GM18520 (cell line): ENCODE measurements around the gene HADH.
"Not testable (repeated sequence)": the region's sequence is repeated elsewhere in the genome, so short reads cannot be mapped to it uniquely, and the experiment has no call there.

Experiments
- ATAC-seq: cut with Tn5 transposase; IDR thresholded peaks from one replicate; pipeline ENCODE4 v1.9.1; 2021; ENCODE audit not compliant: unreplicated experiment

HADH gene

GRCh38 chr4:107989537-107990386 lies at the start of gene HADH:
HADH (plus strand) TSS chr4:107989889; CDS start chr4:107989933, 44 bp downstream.
- ATAC-seq: peak; percentile 96

GRCh38 chr4:107945809-107946208 lies 43.9 kb upstream of the HADH start:
- ATAC-seq: no peak

- no peak for ATAC-seq
Measured at GRCh38 chr4:107950746-107951540, 38.7 kb upstream of the HADH start.

- ATAC-seq: no peak
Measured at GRCh38 chr4:107951551-107951950, 38.1 kb upstream of the HADH start.

GRCh38 chr4:107956011-107956410 lies 33.7 kb upstream of the HADH start:
- ATAC-seq: no peak

GRCh38 chr4:107966903-107967302 lies 22.8 kb upstream of the HADH start:
- no peak for ATAC-seq

GRCh38 chr4:107967519-107967918 lies 22.2 kb upstream of the HADH start:
- ATAC-seq: not testable (repeated sequence)

- ATAC-seq: not testable (repeated sequence)
Measured at GRCh38 chr4:107967921-107968320, 21.8 kb upstream of the HADH start.

- no peak for ATAC-seq
Measured at GRCh38 chr4:107970063-107970798, 19.5 kb upstream of the HADH start.

- ATAC-seq: no peak
Measured at GRCh38 chr4:107972605-107973004, 17.1 kb upstream of the HADH start.

GRCh38 chr4:107974523-107974922 lies 15.2 kb upstream of the HADH start:
- no peak for ATAC-seq

GRCh38 chr4:107977482-107977881 lies 12.2 kb upstream of the HADH start:
- ATAC-seq: no peak

GRCh38 chr4:107977966-107978705 lies 11.6 kb upstream of the HADH start:
- no peak for ATAC-seq

- ATAC-seq: no peak
Measured at GRCh38 chr4:107978716-107979451, 10.8 kb upstream of the HADH start.

GRCh38 chr4:107987916-107988762 lies 1.6 kb upstream of the HADH start:
- ATAC-seq: no peak

GRCh38 chr4:107988763-107989035 lies 990 bp upstream of the HADH start:
- no peak for ATAC-seq

- ATAC-seq: no peak
Measured at GRCh38 chr4:107989162-107989536, 540 bp upstream of the HADH start.

GRCh38 chr4:107991945-107992630 lies 2.4 kb downstream of the HADH start:
- no peak for ATAC-seq

- peak; percentile 18 for ATAC-seq
Measured at GRCh38 chr4:107993969-107994368, 4.3 kb downstream of the HADH start.
